DND-41 (cell line): ENCODE data around the gene DPPA2.

ENCODE experiments used
- CTCF ChIP-seq: IDR thresholded peaks from 2 replicates; pipeline ENCODE4 v1.5.1; 2012; ENCODE audit warnings: borderline replicate concordance, low read length, moderate library complexity, mild to moderate bottlenecking; ENCODE audit not compliant: poor library complexity, severe bottlenecking; ENCODE audit errors: extremely low read depth
- EZH2 ChIP-seq: IDR thresholded peaks from 3 replicates; pipeline ENCODE4 v1.6.1; 2012; ENCODE audit warnings: borderline replicate concordance, low read depth, mild to moderate bottlenecking, moderate library complexity, low read length, inconsistent platforms; ENCODE audit not compliant: severe bottlenecking

DNA sequence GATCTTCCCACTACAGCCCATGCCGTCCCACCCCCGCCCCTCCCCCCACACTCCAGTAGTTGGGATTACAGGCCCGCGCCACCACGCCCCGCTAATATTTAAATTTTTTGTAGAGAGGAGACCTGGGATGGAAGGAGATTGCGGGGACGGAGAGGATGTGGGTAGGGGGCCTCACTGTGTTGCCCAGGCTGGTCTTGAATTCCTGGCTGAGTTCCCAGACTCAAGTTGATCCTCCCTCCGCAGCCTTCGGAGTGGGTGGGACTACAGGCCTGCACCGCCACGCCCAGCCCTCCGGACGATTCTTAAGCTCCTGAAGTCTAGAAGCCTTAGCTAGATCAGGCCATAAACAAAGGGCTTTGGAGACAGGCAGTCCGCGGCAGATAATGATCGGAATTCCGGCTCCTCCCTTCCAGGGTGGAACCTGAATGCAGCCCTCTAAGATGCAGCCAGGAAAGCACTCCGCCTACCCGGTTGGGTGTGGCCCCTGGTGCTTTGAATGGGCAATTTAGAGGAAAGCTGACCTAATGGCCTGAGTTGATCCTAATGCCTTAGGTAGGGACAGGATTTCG lies at the start of gene DPPA2:
- TF ChIP-seq EZH2 (no peak), CTCF (no peak)
